Globus pallidus (tissue), 1 donor: Measurements from ENCODE around the gene ANKMY1.

Experiments
- DNase-seq: peaks from one replicate; pipeline ENCODE4 v3.0.0-alpha.2; 2015; ENCODE audit warnings: low spot score

The ANKMY1 gene

DNA sequence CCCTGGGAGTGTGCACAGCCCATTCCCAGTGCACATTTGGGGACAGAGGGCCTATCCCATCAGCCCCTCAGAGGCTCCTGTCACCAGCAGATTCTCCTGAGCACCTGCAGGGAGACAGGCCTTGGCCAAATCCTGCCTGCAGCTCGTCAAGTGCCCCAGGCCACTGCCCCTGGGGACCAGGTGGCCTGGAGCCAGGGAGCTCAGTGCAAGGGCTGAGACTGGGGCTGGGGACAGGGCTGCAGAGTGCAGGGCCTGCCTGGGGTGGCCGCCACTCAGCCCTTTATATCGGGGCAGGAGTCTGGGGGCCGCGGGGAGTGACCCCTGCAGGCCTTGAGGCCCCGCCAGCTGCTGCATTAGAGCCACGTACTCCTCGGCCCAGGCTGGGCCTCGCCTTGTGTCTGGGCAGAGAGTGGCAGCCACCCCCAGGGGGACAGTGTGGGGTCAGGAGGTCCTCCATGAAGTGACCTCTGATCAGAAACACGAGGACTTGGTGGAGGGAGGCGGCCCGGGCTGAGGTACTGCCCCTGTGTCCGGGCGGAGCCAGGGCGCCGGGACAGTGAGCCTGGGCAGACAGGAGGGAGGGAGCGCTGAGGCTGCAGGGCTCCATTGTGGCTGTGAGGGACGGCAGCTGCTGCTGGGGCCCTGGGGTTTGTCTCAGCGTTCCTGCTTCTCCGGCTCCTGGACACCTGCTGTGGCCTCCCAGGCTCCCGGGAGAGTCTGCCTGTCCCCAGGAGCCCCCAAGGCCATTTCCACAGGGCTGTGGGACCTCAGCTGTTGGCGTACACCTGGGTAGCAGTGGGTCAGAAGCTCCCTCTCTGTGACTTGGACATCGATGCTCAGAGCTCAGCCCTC, 98.2 kb downstream of the ANKMY1 start:
- no peak for DNase-seq

DNA sequence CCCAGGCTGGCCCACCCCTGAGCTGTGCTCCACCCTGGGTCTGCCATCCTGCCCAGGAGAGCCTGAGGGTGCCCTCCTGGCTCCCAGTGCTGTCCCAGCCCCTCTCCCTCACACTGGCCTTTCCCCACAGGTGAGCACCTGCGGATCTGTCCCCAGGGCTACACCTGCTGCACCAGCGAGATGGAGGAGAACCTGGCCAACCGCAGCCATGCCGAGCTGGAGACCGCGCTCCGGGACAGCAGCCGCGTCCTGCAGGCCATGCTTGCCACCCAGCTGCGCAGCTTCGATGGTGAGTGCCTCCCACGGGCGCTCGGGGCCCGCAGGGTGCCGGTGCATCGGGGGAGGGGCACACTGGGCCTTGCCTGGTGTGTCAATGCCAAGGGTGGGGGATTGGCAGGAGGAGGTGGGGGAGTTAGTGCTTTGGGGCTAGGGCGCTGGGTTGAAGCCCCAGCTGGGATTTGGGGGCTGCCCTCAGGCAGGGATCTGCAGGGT, 98.8 kb downstream of the ANKMY1 start:
- DNase-seq: no peak

DNA sequence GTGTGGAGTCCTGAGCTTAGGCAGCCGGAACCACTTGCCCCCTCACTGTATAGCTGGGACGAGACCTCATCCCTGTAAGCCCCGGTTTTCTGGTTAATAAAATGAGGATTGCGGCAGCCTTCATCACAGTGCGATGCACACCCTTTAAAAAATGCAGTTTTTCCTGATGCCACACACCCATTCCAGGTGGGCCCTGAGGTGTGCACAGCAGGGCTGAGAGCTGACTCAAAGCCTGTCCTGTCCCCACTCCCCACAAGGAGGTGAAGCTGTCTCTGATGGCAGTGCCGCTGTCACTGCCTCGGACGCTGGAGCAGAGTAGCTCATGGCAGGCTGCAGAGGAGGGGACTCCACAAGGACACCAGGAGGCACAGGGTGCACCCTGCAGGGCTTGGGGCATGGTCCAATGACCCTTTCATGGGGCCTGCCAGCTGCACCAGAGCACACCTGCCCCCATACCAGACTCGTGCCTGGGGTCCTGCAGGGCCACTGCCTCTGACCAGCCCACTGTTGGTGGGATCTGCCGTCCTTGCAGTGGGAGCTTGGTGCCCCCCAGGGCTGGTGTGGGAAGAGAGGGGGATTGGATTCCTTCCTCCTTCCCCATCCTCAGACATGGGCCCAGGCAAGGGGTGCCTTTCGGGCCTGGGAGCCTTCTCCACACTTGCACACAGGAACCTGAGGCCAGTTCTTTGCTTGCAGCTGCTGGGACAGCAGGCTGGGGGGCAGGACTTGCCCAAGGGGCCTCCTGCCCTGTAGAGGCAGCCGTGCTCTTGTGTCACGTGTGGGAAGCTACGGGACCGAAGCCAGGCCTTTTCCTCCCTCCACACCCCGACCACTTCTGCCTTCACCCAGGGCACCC, 99.5 kb downstream of the ANKMY1 start:
- DNase-seq: no peak

- DNase-seq: no peak
Measured at GRCh38 chr2:240457223-240458043, 100.4 kb downstream of the ANKMY1 start.

GRCh38 chr2:240456447-240457222, 101.2 kb downstream of the ANKMY1 start:
- DNase-seq: no peak

- no peak for DNase-seq
Measured at GRCh38 chr2:240455647-240456446, 101.9 kb downstream of the ANKMY1 start.

- DNase-seq: no peak
Measured at GRCh38 chr2:240455272-240455646, 102.5 kb downstream of the ANKMY1 start.

- DNase-seq: no peak
Measured at GRCh38 chr2:240454106-240454901, 103.5 kb downstream of the ANKMY1 start.

- DNase-seq: no peak
Measured at GRCh38 chr2:240453461-240454105, 104.2 kb downstream of the ANKMY1 start.

DNA sequence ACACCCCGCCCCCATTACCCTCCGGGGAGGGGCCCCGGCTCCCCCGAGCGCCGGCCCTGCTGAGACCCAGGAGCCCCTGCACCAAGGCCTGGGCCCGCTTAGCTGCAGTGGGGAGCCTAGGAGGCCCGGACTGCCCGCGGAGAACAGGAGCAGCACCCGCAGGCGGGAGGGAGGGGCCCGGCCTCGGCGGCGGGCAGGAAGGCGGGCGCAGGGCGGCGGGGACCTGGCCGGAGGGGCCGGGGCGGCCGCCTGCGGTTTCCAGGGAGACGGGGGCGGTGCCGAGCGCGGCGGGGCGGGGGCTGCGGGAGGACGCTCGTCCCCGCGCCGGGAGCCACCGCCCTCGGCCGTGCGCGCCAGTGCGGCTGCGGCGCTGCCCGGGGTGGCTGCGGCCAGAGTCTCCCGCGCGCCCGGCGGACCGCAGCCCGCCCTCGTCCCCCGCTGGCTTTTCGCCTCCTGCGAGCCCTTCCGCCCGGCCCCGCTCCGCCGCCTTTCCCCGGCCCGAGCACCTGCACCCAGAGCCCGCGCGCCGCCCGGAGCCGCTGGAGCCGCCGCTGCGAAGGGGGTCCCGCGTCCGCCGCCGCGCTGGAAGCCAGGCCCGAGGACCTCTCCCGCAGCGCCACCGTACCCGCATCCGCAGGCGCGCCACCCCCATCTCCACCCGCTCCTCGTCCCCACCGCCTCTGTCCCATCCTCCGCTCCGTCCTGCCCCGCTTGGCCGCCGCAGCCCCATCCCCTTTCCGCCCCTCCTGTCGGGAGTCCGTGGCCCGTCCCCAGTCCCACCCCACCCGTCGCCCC, 105.1 kb downstream of the ANKMY1 start:
- peak; percentile 66 for DNase-seq

GRCh38 chr2:240451791-240452461, 105.9 kb downstream of the ANKMY1 start:
- DNase-seq: no peak

DNA sequence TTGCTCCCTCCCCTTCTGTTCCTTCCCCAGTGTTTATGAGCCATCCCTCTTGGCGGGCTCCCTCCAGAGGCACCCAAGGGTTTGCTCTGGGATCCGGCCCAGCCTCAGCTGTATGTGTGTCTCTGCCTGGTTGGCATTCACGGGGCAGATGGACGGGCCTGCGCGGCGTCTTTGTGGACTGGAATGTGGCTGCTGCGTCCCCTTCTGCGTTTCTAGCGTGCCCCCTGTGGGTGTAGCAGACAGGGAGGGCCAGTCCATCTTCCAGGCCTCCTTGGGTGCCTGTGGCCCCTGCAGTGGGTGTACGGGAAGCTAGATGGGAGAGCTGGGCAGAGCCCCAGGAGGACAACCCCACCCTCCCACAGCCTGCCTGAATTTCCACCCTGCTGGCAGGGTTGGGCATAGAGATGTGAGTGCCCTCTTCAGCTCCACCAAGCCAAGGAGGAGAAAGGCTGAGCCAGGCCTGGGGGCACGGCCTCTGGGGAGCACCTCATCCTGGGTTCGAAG, 106.6 kb downstream of the ANKMY1 start:
- peak; percentile 52 for DNase-seq

GRCh38 chr2:240450532-240451107, 107.2 kb downstream of the ANKMY1 start:
- no peak for DNase-seq

- no peak for DNase-seq
Measured at GRCh38 chr2:240449764-240450531, 107.8 kb downstream of the ANKMY1 start.

DNA sequence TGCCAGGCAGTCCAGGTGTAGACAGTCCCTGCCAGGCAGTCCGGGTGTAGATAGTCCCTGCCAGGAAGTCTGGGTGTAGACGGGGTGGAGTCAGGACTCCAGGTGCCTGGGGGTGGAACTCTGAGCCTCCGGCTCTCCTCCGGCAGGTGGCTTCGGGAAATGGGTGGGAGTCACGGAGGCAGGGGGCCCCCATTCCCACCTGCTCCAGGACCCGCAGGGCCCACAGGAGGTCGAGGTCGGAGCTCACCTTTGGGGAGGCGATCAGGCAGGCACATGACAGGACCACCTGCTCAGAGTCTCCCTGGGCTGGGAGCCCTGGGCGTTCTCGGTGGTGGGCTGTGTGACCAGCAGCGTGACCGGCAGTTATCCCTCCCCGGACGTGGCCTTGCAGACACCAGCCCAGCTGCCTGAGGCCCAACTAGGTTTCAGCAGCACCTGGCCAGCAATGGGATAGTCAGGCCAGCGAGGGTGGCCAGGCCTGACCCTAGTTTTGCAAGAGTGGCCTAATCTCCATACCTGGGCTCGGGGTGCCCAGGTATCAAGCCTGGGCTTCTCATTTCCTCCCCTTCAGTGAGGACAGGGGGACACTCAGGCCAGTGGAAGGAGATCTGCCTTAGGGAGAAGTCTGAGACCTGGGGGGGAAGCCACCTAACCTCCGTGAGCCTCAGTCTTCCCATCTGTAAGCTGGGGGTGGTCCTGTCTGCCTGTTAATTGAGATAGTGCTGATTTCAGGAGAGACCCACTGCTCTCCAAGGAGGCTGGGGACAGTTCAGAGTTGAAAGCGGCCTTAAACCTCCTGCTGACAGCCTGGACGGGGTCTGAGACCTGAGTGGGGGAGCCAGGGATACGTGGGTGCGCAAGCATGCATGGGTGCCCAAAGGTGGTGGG, 109.2 kb downstream of the ANKMY1 start:
- no peak for DNase-seq
